ENCODE results near the gene ZNRF3.

DNA sequence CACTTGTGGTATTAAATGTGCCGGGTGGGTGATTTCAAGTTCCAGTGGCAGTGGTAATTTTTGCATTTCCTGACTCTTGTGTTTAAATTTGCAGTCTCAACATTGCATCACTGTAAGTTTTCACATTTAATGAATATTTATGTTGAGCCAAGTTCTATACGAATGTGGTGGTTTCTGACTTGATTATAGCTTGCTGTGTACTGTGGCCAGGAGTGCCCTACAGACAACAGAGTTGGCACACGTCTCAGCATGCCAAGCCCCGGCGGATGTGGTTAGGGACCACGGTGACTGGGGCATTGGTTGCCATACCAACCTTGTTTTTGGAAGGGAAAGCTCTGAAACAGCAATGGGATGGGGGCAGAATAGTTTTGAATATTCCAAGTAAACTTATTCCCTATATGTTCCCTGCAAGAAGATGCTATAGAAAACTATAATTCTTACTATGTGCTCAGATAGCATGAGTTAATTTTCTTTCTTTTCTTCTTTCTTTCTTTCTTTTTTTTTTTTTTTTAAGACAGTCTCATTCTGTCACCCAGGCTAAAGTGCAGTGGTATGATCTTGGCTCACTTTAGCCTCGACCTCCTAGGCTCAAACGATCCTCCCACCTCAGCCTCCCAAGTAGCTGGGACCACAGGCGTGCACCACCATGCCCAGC is 16.0 kb downstream of the ZNRF3 start:
- TF ChIP-seq POLR2A (IDR thresholded peaks at IDR 0.05), result no peak
- TF ChIP-seq, protein P1, sequence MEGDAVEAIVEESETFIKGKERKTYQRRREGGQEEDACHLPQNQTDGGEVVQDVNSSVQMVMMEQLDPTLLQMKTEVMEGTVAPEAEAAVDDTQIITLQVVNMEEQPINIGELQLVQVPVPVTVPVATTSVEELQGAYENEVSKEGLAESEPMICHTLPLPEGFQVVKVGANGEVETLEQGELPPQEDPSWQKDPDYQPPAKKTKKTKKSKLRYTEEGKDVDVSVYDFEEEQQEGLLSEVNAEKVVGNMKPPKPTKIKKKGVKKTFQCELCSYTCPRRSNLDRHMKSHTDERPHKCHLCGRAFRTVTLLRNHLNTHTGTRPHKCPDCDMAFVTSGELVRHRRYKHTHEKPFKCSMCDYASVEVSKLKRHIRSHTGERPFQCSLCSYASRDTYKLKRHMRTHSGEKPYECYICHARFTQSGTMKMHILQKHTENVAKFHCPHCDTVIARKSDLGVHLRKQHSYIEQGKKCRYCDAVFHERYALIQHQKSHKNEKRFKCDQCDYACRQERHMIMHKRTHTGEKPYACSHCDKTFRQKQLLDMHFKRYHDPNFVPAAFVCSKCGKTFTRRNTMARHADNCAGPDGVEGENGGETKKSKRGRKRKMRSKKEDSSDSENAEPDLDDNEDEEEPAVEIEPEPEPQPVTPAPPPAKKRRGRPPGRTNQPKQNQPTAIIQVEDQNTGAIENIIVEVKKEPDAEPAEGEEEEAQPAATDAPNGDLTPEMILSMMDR (IDR thresholded peaks at IDR 0.05), result no peak
